ENCODE results near the gene RASSF6. TPM values are rescaled to one million over a fixed set of nuclear protein-coding genes. Genes with fewer than 3 reads are reported as not detected.

Gene RASSF6
- total RNA-seq, 1 experiment from 2014 or later, result 0.15 TPM

- POLR2A ChIA-PET, result no interaction called here
- Mint-ChIP-seq H3K4me3 (no peak overlapping the region), H3K4me1 (no peaks in the 10 kb centered on the region), H3K36me3 (0 out of 2 replicates have a peak, but pooled peaks cover 2% of the 10 kb centered on the region), H3K27me3 (ENCODE audit: low read depth) (peaks cover 9% of the 10 kb centered on the region; the same call in 1 of the 2 replicates), H3K9me3 (peaks cover 17% of the 10 kb centered on the region), H3K27ac (no peak overlapping the region)
- ATAC-seq, result no peak
- DNase-seq (ENCODE audit: low spot score), result no peak
- CTCF ChIA-PET, result interaction anchor here (0.9 to 1.3 kb wide), 2 partner anchors 96 to 465 kb away, joined by 3 to 7 read pairs; no protein-coding TSS in a partner anchor
- TF ChIP-seq RELA (CRISPR knock-in tag; IDR thresholded peaks at IDR 0.05; ENCODE audit: borderline replicate concordance) (no peak), ELF4 (CRISPR knock-in tag; IDR thresholded peaks at IDR 0.05; ENCODE audit: low read depth) (no peak), ZNF425 (CRISPR knock-in tag; conservative IDR thresholded peaks at IDR 0.05) (no peak), PRRX2 (CRISPR knock-in tag; IDR thresholded peaks at IDR 0.05) (no peak), ATF6 (CRISPR knock-in tag; IDR thresholded peaks at IDR 0.05) (no peak), ZNF281 (CRISPR knock-in tag; IDR thresholded peaks at IDR 0.05) (no peak), SMAD4 (CRISPR knock-in tag; IDR thresholded peaks at IDR 0.05) (no peak), NFATC4 (CRISPR knock-in tag; IDR thresholded peaks at IDR 0.05) (no peak), ZNF532 (CRISPR knock-in tag; IDR thresholded peaks at IDR 0.05; ENCODE audit: borderline replicate concordance) (no peak), FOXK1 (CRISPR knock-in tag; IDR thresholded peaks at IDR 0.05) (no peak), ZNF416 (CRISPR knock-in tag; IDR thresholded peaks at IDR 0.05) (no peak), E2F4 (CRISPR knock-in tag; IDR thresholded peaks at IDR 0.05; ENCODE audit: borderline replicate concordance, low read depth) (no peak), ZBTB43 (CRISPR knock-in tag; IDR thresholded peaks at IDR 0.05) (no peak), IRF1 (CRISPR knock-in tag; IDR thresholded peaks at IDR 0.05) (no peak), AFF4 (CRISPR knock-in tag; IDR thresholded peaks at IDR 0.05; ENCODE audit: borderline replicate concordance) (no peak)
These were observed 49.4 kb upstream of the RASSF6 start for GRCh38 chr4:73669410-73670183.

All from WTC11 (cell line).